GM18508 (cell line): ENCODE results near the gene ZNF592.
"Not testable (repeated sequence)": the region's sequence is repeated elsewhere in the genome, so short reads cannot be mapped to it uniquely, and the experiment has no call there.

ENCODE experiments used
- ATAC-seq: cut with Tn5 transposase; IDR thresholded peaks from one replicate; pipeline ENCODE4 v1.9.1; 2021; ENCODE audit warnings: moderate number of reproducible peaks; ENCODE audit not compliant: insufficient read depth, unreplicated experiment

ZNF592 gene

DNA sequence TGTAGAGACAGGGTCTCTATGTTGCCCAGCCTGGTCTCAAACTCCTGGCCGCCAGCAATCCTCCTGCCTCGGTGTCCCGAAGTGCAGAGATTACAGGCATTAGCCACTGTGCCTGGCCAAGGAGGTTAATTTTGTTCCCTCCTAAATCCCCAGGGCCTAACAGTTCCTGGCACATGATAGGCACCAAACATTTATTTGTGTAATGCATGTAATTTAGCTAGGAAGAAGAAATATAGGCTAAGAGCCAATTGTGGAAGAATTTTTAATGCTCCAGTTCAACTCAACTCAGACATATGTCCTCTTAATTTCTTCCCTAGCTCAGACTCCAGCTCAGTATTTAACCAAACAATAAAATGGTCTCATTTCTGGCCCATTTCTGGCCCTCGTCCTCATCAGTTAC, 7.7 kb upstream of the ZNF592 start:
- no peak for ATAC-seq

DNA sequence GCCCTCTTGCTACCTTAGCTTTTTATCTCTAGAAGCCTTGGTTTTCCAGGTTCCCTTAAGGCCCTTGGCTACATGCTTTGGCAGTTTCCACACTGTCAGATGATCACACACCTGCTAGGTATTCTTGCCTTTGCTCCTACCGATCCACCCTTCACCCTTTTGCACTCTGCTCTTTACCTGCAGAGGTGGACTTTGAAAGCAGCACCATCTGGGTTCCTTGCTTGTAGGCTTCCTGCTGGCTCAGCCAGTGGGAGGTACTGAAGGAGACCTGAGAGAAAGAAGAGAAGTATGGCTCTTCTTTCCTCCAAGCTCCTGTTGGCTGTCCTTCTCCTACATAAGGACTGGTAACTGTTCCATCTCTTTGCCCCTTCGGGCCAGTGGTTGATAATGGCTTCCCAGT, 7.3 kb upstream of the ZNF592 start:
- ATAC-seq = no peak

DNA sequence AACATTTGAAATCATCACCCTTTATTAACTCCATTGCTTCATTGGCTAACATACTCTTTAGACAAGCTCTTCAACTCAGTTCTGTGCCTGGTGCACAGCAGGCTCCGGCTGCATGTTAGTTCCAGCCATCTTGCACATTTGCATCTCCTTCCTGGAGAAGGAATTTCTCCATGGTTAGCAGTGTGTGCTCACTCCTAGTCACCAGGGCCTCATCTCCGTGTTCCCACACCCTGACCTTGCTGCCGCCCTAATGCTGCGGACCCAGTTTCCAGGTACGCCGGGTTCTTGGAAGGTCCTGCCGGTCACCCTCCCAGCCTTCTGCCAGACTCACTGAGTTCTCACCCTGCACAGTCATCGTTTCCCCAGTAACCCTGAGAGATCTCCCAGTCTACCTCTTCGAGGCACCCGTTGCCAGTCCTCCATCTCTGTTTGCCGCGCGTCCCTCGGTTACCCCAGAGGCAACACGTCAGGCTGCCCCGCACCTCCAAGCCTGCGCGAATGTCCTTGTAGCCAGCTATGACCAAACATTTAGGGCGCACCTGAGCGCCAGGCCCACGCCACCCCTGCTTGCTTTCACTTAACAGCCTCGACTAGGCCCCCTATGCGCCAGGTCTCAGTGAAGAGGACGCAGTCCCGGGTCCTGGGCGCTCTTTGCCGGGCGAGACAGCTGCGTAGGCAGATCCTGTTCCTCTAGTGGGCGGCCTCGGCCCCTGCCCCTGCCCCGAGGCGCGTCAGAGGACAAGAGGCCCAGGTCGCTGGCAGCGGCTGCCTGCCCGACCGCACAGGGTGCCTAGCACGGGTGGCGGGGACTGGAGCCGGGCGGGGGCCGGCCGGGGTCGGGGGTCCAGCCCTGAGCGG, 747 bp upstream of the ZNF592 start:
- ATAC-seq = no peak

DNA sequence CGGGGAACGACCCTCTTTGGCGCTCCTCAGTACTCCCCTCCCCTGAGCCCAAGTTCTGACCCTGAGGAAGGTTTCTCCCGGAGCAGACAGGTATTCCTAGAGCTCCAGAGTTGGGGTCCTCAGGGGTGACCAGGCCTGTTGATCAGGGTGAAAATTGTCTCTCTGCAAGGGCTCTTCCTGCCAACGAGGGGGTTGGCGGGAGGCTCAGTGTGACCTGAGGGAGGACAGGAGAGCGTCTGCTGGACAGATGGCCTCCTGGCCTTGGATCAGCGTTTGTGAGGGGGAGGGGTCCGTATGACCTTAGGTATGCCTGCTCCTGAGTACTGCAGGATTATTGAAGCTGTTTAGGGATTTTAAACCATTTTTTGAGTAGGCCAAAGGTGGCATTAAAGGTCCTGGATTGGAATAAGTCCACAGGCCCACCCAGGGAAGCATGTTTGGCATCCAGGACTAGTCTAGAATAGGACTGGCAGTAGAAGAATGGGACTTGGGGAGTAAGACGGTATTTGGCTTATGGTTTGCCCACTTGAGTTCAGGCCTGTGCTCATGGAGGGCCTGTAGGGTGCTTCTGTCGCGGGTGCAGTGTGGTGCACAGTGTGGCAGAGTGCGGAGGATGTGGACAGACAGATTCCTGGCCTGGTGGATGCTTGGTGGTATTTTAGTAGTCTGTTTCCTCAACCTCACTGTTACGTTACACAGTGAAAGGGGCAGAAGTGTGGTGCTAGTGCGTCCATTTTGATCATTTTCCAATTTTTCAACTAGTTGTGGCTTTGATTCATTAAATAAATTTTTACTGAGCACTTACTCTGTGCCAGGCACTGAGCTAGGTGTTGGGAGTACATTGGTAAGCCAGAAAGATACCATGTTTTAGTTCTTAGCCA, 959 bp downstream of the ZNF592 start:
- no peak for ATAC-seq

DNA sequence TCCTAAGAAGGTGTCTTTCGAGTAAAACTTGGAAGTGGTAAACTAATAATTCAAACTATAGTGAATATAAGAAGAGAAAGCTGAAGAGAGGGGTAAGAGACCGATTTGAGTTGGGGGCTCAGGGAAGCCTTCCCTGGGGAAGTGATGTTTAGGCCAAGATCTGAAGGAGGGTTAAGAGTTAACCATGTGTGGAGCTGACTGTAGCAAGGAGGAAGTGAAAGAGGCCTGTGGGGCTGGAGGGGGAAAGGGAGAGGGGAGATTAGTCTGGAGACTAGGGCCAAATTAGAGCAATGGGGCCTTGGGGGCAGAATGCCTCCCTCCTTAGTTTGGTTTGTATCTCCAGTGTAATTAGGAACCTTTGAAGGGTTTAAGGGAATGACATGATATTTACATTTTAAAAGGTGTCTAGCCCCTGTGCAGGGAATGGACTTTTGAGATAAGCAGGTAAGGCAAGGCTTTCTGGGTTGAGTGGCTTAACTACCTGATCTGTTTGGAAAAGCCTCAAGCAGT, 2.2 kb downstream of the ZNF592 start:
- ATAC-seq = no peak

DNA sequence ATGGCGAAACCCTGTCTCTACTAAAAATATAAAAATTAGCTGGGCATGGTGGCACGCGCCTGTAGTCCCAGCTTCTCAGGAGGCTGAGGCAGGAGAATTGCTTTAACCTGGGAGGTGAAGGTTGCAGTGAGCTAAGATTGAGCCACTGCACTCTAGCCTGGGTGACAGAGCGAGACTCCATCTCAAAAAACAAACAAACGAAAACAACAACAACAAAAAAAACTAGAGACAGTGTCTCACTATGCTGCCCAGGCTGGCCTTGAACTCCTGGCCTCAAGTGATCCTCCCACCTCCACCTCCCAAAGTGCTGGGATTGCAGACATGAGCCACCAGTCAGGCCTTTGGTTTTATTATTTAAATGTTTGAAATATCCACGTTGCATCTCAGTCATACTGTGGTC, 3.3 kb downstream of the ZNF592 start:
- ATAC-seq = not testable (repeated sequence)

DNA sequence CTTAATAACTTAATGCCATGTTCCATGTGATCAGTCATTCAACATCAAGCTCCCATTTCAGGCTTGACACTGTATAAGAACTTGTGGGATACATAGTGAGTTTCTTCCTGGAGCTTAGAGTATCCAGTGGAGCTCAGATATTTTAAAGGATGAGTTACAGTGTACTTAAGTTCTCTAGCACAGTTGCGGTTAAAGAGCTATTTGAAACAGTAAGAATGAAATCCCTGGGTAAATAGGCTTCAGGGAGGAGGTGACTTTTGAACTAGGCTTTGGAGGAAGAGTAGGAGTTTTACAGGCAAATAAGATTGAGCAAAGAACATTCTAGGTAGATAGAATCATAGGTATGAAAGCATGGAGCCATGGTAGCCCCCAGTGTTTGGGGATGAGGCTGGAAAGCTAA, 3.8 kb downstream of the ZNF592 start:
- no peak for ATAC-seq

DNA sequence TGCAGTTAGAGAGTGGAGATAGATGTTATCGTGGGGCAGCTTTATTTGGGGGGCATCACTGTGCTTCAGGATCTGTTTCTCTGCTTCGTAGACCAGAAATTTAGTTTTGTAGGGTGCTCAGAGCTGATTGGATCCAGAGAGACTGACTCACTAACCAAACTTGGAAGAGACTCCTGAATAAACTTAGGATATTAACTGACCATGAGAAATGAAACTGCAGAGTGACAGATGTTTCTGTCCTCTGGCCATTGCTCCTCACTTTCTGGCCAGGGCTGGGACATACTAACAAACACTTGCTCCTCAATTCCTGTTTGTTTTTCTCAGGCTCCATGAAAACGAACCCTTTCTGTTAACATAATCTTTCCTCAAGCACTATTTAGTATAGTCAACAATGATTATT, 4.3 kb downstream of the ZNF592 start:
- ATAC-seq = no peak

DNA sequence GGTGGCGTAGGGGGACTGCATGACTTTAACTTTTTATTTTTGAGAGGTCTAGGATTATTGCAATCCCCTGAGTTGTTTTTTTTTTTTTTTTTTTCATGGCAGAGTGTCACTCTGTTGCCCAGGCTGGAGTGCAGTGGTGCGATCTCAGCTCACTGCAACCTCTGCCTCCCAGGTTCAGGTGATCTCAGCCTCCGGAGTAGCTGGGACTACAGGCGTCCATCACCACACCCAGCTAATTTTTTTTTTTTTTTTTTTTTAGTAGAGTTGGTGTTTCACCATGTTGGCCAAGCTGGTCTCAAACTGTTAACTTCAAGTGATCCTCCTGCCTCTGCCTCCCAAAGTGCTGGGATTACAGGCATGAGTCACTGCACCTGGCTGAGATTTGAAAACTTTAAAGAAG, 6.5 kb downstream of the ZNF592 start:
- ATAC-seq = not testable (repeated sequence)

DNA sequence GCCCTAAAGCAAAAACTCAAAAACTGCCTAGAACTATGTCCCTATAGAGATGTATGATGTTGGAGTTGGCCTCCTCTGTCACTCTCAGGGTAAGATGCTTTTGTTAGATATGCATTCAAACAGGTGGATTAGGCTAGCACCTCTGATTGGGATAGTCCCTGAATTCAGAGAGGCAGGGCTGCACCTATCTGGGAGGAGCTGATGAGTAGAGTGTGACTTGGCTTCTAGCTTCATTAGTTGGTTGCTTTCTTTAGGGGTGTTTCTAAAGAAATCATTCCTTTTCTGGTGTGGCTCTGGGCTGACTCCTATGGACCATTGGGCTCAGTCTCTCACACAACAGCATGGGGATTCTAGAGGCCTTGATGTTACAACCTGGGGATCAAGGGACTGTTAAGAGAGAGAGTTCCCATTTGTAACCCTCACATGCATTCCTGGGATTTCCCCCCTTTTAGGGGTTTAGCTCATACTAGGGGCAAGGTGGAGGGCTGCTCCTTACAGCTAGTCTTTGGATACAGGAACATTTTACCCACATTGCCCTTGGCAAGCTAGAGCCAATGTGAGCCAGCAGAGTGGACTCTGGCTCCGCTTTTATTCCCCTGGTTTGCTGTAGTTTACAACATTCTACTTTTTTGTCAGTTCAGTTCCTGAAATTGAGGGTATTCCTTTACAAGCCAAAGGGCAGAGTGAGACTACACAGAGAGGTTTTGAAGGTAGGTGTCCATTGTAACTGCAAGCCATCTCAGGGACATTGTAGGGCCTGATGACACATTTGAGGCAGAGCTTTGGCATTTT, 7.5 kb downstream of the ZNF592 start:
- no peak for ATAC-seq

DNA sequence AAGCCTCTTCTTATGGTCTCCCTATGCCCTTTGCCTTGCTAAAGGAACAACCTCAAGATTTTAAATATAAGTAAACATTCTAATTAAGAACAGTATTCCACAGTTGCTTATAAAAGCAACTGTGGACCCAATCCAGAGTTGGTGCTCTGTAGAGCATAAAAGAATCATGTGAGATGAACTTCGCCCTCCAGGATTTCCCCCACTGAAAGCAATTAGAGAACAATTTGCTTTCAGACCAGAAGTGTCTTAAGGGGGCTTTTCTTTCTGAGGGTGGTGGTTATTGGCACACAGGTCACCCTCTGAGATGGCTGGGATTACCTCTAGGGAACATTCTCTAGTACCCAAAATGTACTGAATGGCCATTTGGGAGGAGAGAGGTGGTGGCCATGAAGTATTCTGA, 10.6 kb downstream of the ZNF592 start:
- no peak for ATAC-seq

DNA sequence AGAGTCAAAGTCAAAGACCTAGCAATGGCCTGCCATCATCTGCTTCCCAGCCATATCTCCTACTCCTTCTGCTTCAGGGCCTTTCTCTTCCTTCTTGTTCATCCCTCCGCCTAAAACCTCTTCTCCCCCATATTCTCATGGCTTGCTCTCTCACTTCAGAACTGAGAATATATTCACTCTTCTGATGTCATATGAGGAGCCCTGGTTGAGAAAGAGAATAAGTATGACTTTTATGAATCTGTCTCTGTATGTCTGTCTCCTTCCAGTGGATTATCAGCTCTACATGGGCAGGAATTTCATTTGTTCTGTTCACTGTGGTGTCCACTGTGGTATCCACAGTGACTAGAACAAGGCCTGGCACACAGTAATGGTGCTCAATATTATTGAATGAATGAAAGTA, 11.8 kb downstream of the ZNF592 start:
- no peak for ATAC-seq

DNA sequence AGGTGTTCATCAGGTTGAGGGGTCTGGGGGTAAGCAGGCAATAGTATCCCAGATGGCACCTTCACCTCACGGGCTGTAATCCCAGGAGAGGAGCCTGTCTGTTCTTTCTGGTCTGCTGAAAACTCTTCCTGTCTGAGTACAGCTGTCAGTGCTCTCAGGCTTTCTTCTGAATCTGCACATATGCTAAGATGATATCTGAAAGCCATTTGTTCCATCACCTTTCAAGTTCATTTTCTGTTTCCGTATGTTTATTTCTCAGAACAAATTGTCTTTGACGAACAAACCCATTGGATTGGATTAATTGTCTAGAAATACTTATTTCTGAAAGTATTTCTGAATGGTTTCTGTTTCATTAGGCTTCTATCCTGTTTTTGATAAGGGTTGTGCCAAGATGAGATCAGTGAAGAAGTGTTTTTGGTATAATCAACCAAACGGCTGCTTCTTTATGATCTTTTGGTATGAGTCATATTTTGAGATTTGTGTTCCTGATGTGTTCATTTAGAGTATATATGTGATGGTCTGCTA, 13.3 kb downstream of the ZNF592 start:
- ATAC-seq = no peak

DNA sequence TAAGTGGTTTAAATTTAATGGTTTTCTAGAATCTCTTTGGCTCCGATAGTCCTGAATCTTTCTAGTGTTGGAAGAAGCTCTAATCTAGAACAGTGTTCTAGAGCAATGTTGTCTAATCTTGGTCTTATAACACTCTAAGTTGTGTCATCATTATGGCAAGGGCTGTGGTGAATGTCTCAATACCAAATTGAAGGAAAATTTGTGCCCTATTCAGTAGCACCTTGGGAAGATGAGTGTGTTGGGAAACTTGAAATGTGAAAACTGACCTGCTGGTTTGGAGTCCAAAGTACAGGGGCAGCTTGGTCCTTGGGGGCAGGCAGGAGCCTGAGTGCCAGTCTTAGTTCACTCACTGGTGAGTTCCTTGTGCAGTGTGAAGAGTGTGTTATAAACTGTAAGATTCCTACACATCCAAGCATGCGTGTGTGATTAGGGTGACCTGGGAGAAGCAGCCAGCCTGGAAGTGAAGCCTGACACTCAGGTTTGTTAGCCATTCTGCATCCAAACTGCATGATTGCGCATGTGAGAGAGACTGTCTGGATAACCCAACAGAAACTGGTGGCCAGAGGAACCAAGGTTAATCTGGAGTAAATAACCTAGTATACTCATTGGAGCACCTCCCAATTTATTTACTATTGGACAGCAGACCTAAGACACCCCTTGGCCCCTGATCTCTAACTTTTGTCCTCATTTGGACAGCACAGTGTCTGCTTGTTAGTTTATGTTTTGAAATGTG, 14.6 kb downstream of the ZNF592 start:
- no peak for ATAC-seq

DNA sequence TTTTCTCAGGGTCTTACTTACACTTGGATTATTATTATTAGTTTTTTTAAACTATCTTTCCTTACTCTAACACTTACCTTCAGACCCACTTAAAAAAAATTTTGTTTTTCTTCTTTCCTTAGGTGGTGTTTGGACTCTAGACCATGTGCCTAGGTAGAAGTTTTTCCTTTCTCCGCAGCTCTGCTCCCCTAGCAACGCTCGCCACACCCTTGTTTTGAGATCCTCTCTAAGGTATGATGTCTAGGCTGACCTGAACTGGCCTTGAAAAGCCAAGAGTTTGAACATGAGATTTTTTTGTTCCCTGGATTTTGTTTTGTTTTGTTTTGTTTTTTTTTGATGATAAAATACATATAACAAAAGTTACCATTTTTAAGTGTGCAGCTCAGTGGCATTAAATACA, 16.2 kb downstream of the ZNF592 start:
- ATAC-seq = no peak

DNA sequence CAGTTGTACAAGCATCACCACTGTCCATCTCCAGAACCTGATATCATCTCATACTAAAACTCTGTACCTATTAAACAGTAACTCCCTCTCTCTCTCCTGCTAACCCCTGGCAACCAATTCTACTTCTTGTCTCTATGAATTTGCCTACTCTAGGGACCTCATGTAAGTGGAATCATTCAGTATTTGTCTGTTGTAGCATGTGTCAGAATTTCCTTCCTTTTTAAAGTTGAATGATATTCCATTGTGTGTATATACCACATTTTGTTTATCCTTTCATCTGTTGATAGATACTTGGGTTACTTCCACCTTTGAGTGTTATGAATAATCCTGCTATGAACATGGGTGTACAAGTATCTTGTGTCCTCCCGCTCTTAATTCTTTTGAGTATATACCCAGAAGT, 16.6 kb downstream of the ZNF592 start:
- no peak for ATAC-seq

DNA sequence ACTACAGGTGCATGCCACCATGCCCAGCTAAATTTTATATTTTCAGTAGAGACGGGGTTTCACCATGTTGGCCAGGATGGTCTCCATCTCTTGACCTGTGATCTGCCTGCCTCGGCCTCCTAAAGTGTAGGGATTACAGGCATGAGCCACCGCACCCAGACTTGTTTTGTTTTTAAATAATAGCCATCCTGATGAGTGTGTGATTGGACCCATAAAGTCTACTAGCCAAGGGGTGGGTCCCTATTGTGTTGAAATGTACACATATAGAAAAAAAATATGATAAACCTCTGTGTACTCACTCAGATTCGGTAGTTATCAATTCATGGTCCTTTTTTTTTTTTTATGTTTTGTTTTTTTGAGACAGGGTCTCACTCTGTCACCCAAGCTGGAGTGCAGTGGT, 17.3 kb downstream of the ZNF592 start:
- no peak for ATAC-seq

DNA sequence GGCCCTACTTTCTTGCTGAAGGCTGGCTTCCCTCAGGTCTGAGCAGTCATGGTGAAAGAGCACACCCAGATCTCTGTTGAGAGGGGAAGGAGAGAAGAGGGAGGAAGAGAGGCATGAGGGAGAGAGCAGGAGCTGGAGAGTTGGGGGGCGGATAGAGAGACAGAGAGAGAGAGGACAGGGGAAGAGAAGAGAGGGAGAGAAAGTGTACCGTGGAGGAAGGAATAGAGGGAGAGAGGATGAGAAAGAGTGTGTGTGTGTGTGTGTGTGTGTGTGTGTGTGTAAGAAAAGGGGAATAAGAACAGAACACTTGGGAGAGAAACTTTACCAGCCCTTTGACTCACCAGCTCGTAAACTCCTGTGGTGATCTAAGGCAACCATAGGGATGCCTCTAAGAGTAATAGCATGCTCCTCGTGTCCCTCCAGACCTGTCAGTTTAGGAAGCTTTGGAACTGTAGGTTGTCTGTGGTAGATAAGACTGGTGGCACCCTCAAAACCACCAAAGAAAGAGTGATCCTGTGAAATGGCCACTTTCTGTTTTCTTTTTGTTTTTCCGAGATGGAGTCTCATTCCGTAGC, 18.2 kb downstream of the ZNF592 start:
- ATAC-seq = no peak

DNA sequence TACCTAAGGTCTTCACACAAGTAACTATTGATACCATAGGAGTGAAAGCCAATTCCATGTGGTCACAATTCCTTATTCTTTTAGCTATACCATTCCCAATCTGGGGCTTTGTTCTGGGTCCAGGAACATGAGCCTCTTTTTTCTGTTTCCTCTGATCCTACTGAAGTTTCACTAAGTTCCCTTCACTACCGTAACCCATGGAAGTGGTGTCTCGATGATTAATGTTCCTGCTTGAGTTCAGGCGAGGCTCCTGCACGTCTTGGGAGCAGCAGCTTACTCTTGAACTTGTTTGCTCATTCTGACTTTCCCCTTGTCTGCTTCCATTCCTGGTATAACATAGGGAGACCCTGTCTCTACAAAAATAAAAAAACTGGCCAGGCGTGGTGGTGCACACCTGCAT, 23.6 kb downstream of the ZNF592 start:
- no peak for ATAC-seq
